Transverse colon (tissue), 4 donors: Measurements from ENCODE around the gene TYW1B. TPM values are rescaled to one million over a fixed set of nuclear protein-coding genes. Genes with fewer than 3 reads are reported as not detected.
"Not testable (repeated sequence)": the region's sequence is repeated elsewhere in the genome, so short reads cannot be mapped to it uniquely, and the experiment has no call there.

Experiments used
- DNase-seq: peaks from one replicate; pipeline ENCODE4 v3.0.0-alpha.2; 2019
- H3K27ac ChIP-seq, 4 donors: fragments of 200-600 bp; sonication (generic); 2 replicates each; pipeline ENCODE4 v1.5.1; 2016 to 2018; ENCODE audit warnings: inconsistent platforms in 4 of 4
- H3K27me3 ChIP-seq: fragments of 200-600 bp; sonication (generic); 2 replicates; pipeline ENCODE4 v1.5.1; 2017; ENCODE audit warnings: inconsistent platforms
- H3K36me3 ChIP-seq, 4 donors: fragments of 200-600 bp; sonication (generic); 2 replicates each; pipeline ENCODE4 v1.5.1; 2017 to 2019; ENCODE audit warnings: inconsistent platforms in 4 of 4
- H3K4me1 ChIP-seq, 4 donors: fragments of 200-600 bp; sonication (generic); 2 replicates each; pipeline ENCODE4 v1.5.1; 2017 to 2020; ENCODE audit warnings: inconsistent platforms in 4 of 4
- H3K4me3 ChIP-seq, 4 donors: fragments of 200-600 bp; sonication (generic); 1 replicate in 1 of 4; 2 replicates in 3 of 4; pipeline versions ENCODE4 v1.5.1 to v1.6.1; 2017 to 2019; ENCODE audit warnings: inconsistent platforms in 4 of 4
- H3K9me3 ChIP-seq, 2 donors: fragments of 200-600 bp; sonication (generic); 2 replicates each; pipeline ENCODE4 v1.5.1; 2017 to 2019; ENCODE audit warnings: inconsistent platforms in 2 of 2
- CTCF ChIP-seq, 5 experiments: fragments of 200-600 bp in 3 of 5; fragments of 450-650 bp in 2 of 5; sonication (generic) in 3 of 5; IDR thresholded peaks; 1 replicate in 2 of 5; 2 replicates in 3 of 5; pipeline ENCODE4 v1.5.1; 2016 to 2017; ENCODE audit warnings: antibody characterized with exemption in 5 of 5, inconsistent platforms in 3 of 5, mild to moderate bottlenecking in 2 of 5, moderate library complexity in 1 of 5
- EP300 ChIP-seq: sonication (generic); formaldehyde crosslinking; IDR thresholded peaks from one replicate; pipeline ENCODE4 v1.6.1; 2017; ENCODE audit warnings: antibody characterized with exemption, low read depth
- POLR2A ChIP-seq: fragments of 450-650 bp; IDR thresholded peaks from one replicate; pipeline ENCODE4 v1.6.1; 2016; ENCODE audit warnings: antibody characterized with exemption, mild to moderate bottlenecking, moderate library complexity
- POLR2AphosphoS5 ChIP-seq, 3 donors: sonication (generic); formaldehyde crosslinking; IDR thresholded peaks; one replicate each; pipeline ENCODE4 v1.6.1; 2016; ENCODE audit warnings: antibody characterized with exemption in 3 of 3
- WGBS, 2 donors: methylation state at CpG; one replicate each; pipeline ENCODE4 v1.1.5; 2018; ENCODE audit warnings: low coverage in 1 of 2; 5-methylcytosine and 5-hydroxymethylcytosine counted together
- in situ Hi-C, 4 donors: fragments of 200-750 bp; cut with MboI; loops; one replicate each; pipeline versions ENCODE4 v1.15.0 to v1.15.1; 2017; ENCODE audit warnings: low sequenced_read_pairs in 3 of 4, low pct_ligation_motif_present in 1 of 4, low pct_unique_long_range_greater_than_20kb in 1 of 4
- intact Hi-C: fragments of 100-400 bp; cut with DNase I; formaldehyde crosslinking; loops from one replicate; pipeline ENCODE4 v1.15.1; 2023; ENCODE audit warnings: low total_unique reads
- total RNA-seq, 4 donors: library from RNA; depleted of rRNA; stranded (reverse); fragments of >200 nt; gene quantifications; one replicate each; pipeline ENCODE4 v1.1.0, GENCODE V29; 2016

The TYW1B gene
- total RNA-seq, 4 donors from 2014 or later = 3.7 to 12.1 (median 9.6) TPM

- WGBS, 2 donors = 43 to 91% methylated on average over 1 of the region's 1 CpG
- DNase-seq, H3K36me3 ChIP-seq, H3K27ac ChIP-seq, intact Hi-C loops, H3K9me3 ChIP-seq, H3K4me1 ChIP-seq, H3K4me3 ChIP-seq, H3K27me3 ChIP-seq, in situ Hi-C loops: not testable (repeated sequence)
Measured at GRCh38 chr7:72689344-72689743, 138.7 kb downstream of the TYW1B start.

- WGBS, 2 donors = 91 to 94% methylated on average over 4 of the region's 4 CpGs
- H3K4me3 ChIP-seq, H3K9me3 ChIP-seq, H3K36me3 ChIP-seq, in situ Hi-C loops, H3K27ac ChIP-seq, H3K27me3 ChIP-seq, intact Hi-C loops, DNase-seq: not testable (repeated sequence)
- peaks cover 3 to 18% (median 10%) of the 10 kb centered on the region in 4 donors for H3K4me1 ChIP-seq
Measured at GRCh38 chr7:72681211-72681610, 146.8 kb downstream of the TYW1B start.

- H3K27me3 ChIP-seq, DNase-seq, H3K27ac ChIP-seq, in situ Hi-C loops, intact Hi-C loops, H3K9me3 ChIP-seq, H3K36me3 ChIP-seq, H3K4me3 ChIP-seq, H3K4me1 ChIP-seq: not testable (repeated sequence)
- 80 to 81% methylated on average over 4 to 6 of the region's 6 CpGs for WGBS, 2 donors
Measured at GRCh38 chr7:72676880-72677279, 151.1 kb downstream of the TYW1B start.

GRCh38 chr7:72676086-72676690, 151.8 kb downstream of the TYW1B start:
- H3K4me1 ChIP-seq, DNase-seq, H3K4me3 ChIP-seq, H3K27me3 ChIP-seq, in situ Hi-C loops, H3K9me3 ChIP-seq, intact Hi-C loops, H3K27ac ChIP-seq, H3K36me3 ChIP-seq: not testable (repeated sequence)
- 30 to 47% methylated on average over 3 to 5 of the region's 5 CpGs for WGBS, 2 donors

- intact Hi-C loops, H3K4me3 ChIP-seq, H3K27ac ChIP-seq, H3K4me1 ChIP-seq, H3K36me3 ChIP-seq, DNase-seq, in situ Hi-C loops, H3K9me3 ChIP-seq, H3K27me3 ChIP-seq: not testable (repeated sequence)
- WGBS, 2 donors = 82 to 100% methylated on average over 1 to 2 of the region's 2 CpGs
Measured at GRCh38 chr7:72675686-72676085, 152.3 kb downstream of the TYW1B start.

GRCh38 chr7:72674394-72674793, 153.6 kb downstream of the TYW1B start:
- intact Hi-C loops (no loop called here), in situ Hi-C loops (no loop called here)
- Histone ChIP-seq H3K27ac (no peak overlapping the region), H3K4me3 (no peak overlapping the region), H3K9me3 (no peaks in the 10 kb centered on the region), H3K27me3 (no peaks in the 10 kb centered on the region), H3K4me1 (peaks cover 0 to 5% (median 0%) of the 10 kb centered on the region in 4 donors), H3K36me3 (no peaks in the 10 kb centered on the region)
- WGBS, 2 donors = 83 to 98% methylated on average over 3 of the region's 3 CpGs
- no peak for DNase-seq
- TF ChIP-seq CTCF (IDR thresholded peaks at IDR 0.05) (no peak), POLR2AphosphoS5 (IDR thresholded peaks at IDR 0.05) (no peak), POLR2A (no peak), EP300 (no peak)

GRCh38 chr7:72670850-72671249, 157.2 kb downstream of the TYW1B start:
- H3K9me3 ChIP-seq, H3K27ac ChIP-seq, H3K4me1 ChIP-seq, H3K27me3 ChIP-seq, H3K36me3 ChIP-seq, in situ Hi-C loops, H3K4me3 ChIP-seq, DNase-seq, intact Hi-C loops: not testable (repeated sequence)
- 75 to 87% methylated on average over 3 of the region's 3 CpGs for WGBS, 2 donors

GRCh38 chr7:72668435-72668834, 159.6 kb downstream of the TYW1B start:
- WGBS, 2 donors = 70 to 81% methylated on average over 3 to 6 of the region's 7 CpGs
- H3K36me3 ChIP-seq, H3K27ac ChIP-seq: not testable (repeated sequence)

GRCh38 chr7:72667049-72667448, 161.0 kb downstream of the TYW1B start:
- H3K9me3 ChIP-seq, H3K36me3 ChIP-seq, H3K27ac ChIP-seq, H3K27me3 ChIP-seq, in situ Hi-C loops, H3K4me3 ChIP-seq, H3K4me1 ChIP-seq, intact Hi-C loops, DNase-seq: not testable (repeated sequence)
- 46 to 62% methylated on average over 3 of the region's 3 CpGs for WGBS, 2 donors

More at GRCh38 chr7:72668435-72668834, 159.6 kb downstream of the TYW1B start:
- in situ Hi-C loops, H3K4me1 ChIP-seq, H3K27me3 ChIP-seq, H3K9me3 ChIP-seq, H3K4me3 ChIP-seq, intact Hi-C loops, DNase-seq: not testable (repeated sequence)

GRCh38 chr7:72648574-72648973, 179.4 kb downstream of the TYW1B start:
- H3K4me1 ChIP-seq, in situ Hi-C loops, DNase-seq, intact Hi-C loops, H3K27ac ChIP-seq, H3K36me3 ChIP-seq, H3K9me3 ChIP-seq, H3K4me3 ChIP-seq, H3K27me3 ChIP-seq: not testable (repeated sequence)
- 86 to 97% methylated on average over 4 of the region's 4 CpGs for WGBS, 2 donors
